GM18520 (cell line): ENCODE results near the gene UBE2E2.

Source experiments
- ATAC-seq: cut with Tn5 transposase; IDR thresholded peaks from one replicate; pipeline ENCODE4 v1.9.1; 2021; ENCODE audit not compliant: unreplicated experiment

The UBE2E2 gene

GRCh38 chr3:23272820-23273219 lies 69.7 kb downstream of the UBE2E2 start:
- ATAC-seq: no peak

- no peak for ATAC-seq
Observed at GRCh38 chr3:23275061-23275460, 71.9 kb downstream of the UBE2E2 start.

GRCh38 chr3:23275814-23276213 lies 72.7 kb downstream of the UBE2E2 start:
- no peak for ATAC-seq

GRCh38 chr3:23276913-23277658 lies 74.0 kb downstream of the UBE2E2 start:
- ATAC-seq: no peak

GRCh38 chr3:23277688-23278087 lies 74.6 kb downstream of the UBE2E2 start:
- no peak for ATAC-seq

- no peak for ATAC-seq
Observed at GRCh38 chr3:23283625-23284024, 80.5 kb downstream of the UBE2E2 start.

GRCh38 chr3:23288286-23288685 lies 85.2 kb downstream of the UBE2E2 start:
- no peak for ATAC-seq

- ATAC-seq: no peak
Observed at GRCh38 chr3:23288715-23289114, 85.6 kb downstream of the UBE2E2 start.

GRCh38 chr3:23292432-23292831 lies 89.3 kb downstream of the UBE2E2 start:
- ATAC-seq: no peak

- no peak for ATAC-seq
Observed at GRCh38 chr3:23294770-23295387, 91.8 kb downstream of the UBE2E2 start.

GRCh38 chr3:23301819-23302218 lies 98.7 kb downstream of the UBE2E2 start:
- no peak for ATAC-seq

GRCh38 chr3:23302271-23302670 lies 99.1 kb downstream of the UBE2E2 start:
- ATAC-seq: no peak

GRCh38 chr3:23303601-23304217 lies 100.6 kb downstream of the UBE2E2 start:
- ATAC-seq: no peak

- ATAC-seq: no peak
Observed at GRCh38 chr3:23304424-23304823, 101.3 kb downstream of the UBE2E2 start.

GRCh38 chr3:23308986-23309625 lies 106.0 kb downstream of the UBE2E2 start:
- ATAC-seq: no peak

GRCh38 chr3:23312866-23313265 lies 109.7 kb downstream of the UBE2E2 start:
- no peak for ATAC-seq

GRCh38 chr3:23314981-23315762 lies 112.0 kb downstream of the UBE2E2 start:
- no peak for ATAC-seq

GRCh38 chr3:23316924-23317323 lies 113.8 kb downstream of the UBE2E2 start:
- ATAC-seq: no peak

GRCh38 chr3:23319366-23320312 lies 116.5 kb downstream of the UBE2E2 start:
- ATAC-seq: no peak
